IPS-18c (cell line): ENCODE results near the gene NDFIP1.

ENCODE experiments used
- H3K4me3 ChIP-seq: 2 replicates; pipeline ENCODE4 v1.7.0; 2013; ENCODE audit warnings: low read depth, mild to moderate bottlenecking, low read length, moderate library complexity; ENCODE audit not compliant: insufficient read depth
- H3K9me3 ChIP-seq: one replicate; pipeline ENCODE4 v1.6.1; 2013; ENCODE audit warnings: mild to moderate bottlenecking, low read length, moderate library complexity; ENCODE audit not compliant: control insufficient read depth, insufficient read depth

NDFIP1 gene

GRCh38 chr5:142191776-142192175, 83.2 kb downstream of the NDFIP1 start:
- no peaks in the 10 kb centered on the region for H3K9me3 ChIP-seq
- H3K4me3 ChIP-seq, result no peak overlapping the region

GRCh38 chr5:142192286-142193113, 83.9 kb downstream of the NDFIP1 start:
- H3K4me3 ChIP-seq, result no peak overlapping the region
- no peaks in the 10 kb centered on the region for H3K9me3 ChIP-seq

- Histone ChIP-seq H3K4me3 (no peak overlapping the region), H3K9me3 (no peaks in the 10 kb centered on the region)
Observed at GRCh38 chr5:142193114-142193428, 84.5 kb downstream of the NDFIP1 start.

- no peak overlapping the region for H3K4me3 ChIP-seq
- H3K9me3 ChIP-seq, result no peaks in the 10 kb centered on the region
Observed at GRCh38 chr5:142197098-142197497, 88.5 kb downstream of the NDFIP1 start.

GRCh38 chr5:142197781-142198180, 89.2 kb downstream of the NDFIP1 start:
- no peak overlapping the region for H3K4me3 ChIP-seq
- H3K9me3 ChIP-seq, result no peaks in the 10 kb centered on the region

- Histone ChIP-seq H3K9me3 (peaks cover 2% of the 10 kb centered on the region), H3K4me3 (no peak overlapping the region)
Observed at GRCh38 chr5:142199388-142199787, 90.8 kb downstream of the NDFIP1 start.

GRCh38 chr5:142200387-142200786, 91.8 kb downstream of the NDFIP1 start:
- Histone ChIP-seq H3K4me3 (no peak overlapping the region), H3K9me3 (peaks cover 2% of the 10 kb centered on the region)

GRCh38 chr5:142201471-142201887, 92.9 kb downstream of the NDFIP1 start:
- H3K9me3 ChIP-seq, result peaks cover 2% of the 10 kb centered on the region
- no peak overlapping the region for H3K4me3 ChIP-seq

- Histone ChIP-seq H3K4me3 (no peak overlapping the region), H3K9me3 (peaks cover 2% of the 10 kb centered on the region)
Observed at GRCh38 chr5:142202282-142202681, 93.7 kb downstream of the NDFIP1 start.
